ENCODE measurements around the gene CGN.
A peak's percentile ranks its signal among the peaks of the same experiment; 100 is the strongest.

- TF ChIP-seq CTCF (IDR thresholded peaks at IDR 0.05; ENCODE audit: extremely low read depth in 1 of 2, insufficient read depth in 1 of 2, low read depth in 1 of 2, low read length in 2 of 2) (peak in 1 of 2 donors; percentile 3), POLR2AphosphoS5 (IDR thresholded peaks at IDR 0.05; ENCODE audit: insufficient read depth, low read depth, low read length) (no peak)
Measured at GRCh38 chr1:151511636-151512215, 539 bp downstream of the CGN start.
